SU-DHL-6 (cell line): Measurements from ENCODE around the gene RNF157.

Source experiments
- CTCF ChIP-seq: fragments of 200-600 bp; sonication (generic); IDR thresholded peaks from one replicate; pipeline ENCODE4 v1.5.1; 2017; ENCODE audit warnings: antibody characterized with exemption, mild to moderate bottlenecking, low read length, moderate library complexity; ENCODE audit not compliant: insufficient read depth, poor library complexity, severe bottlenecking
- EZH2phosphoT487 ChIP-seq: fragments of 200-600 bp; sonication (generic), shearing (Covaris generic); conservative IDR thresholded peaks from 2 replicates; pipeline ENCODE4 v1.6.1; 2018; ENCODE audit warnings: mild to moderate bottlenecking, antibody characterized with exemption, low read length, moderate library complexity, mixed read lengths

GRCh38 chr17:76266244-76266938, 26.1 kb upstream of the RNF157 start:
- TF ChIP-seq CTCF (no peak), EZH2phosphoT487 (no peak)
